Peyer's patch (tissue), 4 donors: ENCODE results near the gene MAN2C1. TPM values are rescaled to one million over a fixed set of nuclear protein-coding genes. Genes with fewer than 3 reads are reported as not detected.

Experiments used
- DNase-seq, 3 donors: peaks; one replicate each; pipeline ENCODE4 v3.0.0-alpha.2; 2017 to 2019
- H3K27ac ChIP-seq, 4 donors: fragments of 200-600 bp; sonication (generic); one replicate each; pipeline ENCODE4 v1.5.1; 2016 to 2019
- H3K27me3 ChIP-seq, 2 donors: fragments of 200-600 bp; sonication (generic); one replicate each; pipeline ENCODE4 v1.5.1; 2019
- H3K36me3 ChIP-seq, 3 donors: fragments of 200-600 bp; sonication (generic); one replicate each; pipeline ENCODE4 v1.5.1; 2016 to 2019
- H3K4me1 ChIP-seq, 4 donors: fragments of 200-600 bp; sonication (generic); one replicate each; pipeline ENCODE4 v1.5.1; 2016 to 2019
- H3K4me3 ChIP-seq, 4 donors: fragments of 200-600 bp; sonication (generic); 1 replicate in 3 of 4; 2 replicates in 1 of 4; pipeline ENCODE4 v1.5.1; 2016 to 2019; ENCODE audit warnings: mild to moderate bottlenecking in 1 of 4
- H3K9me3 ChIP-seq, 4 donors: fragments of 200-600 bp; sonication (generic); one replicate each; pipeline ENCODE4 v1.5.1; 2016 to 2019; ENCODE audit warnings: mild to moderate bottlenecking in 1 of 4
- POLR2A ChIP-seq, 2 donors: fragments of 450-650 bp; IDR thresholded peaks; one replicate each; pipeline ENCODE4 v1.5.1; 2017; ENCODE audit warnings: antibody characterized with exemption in 2 of 2, mild to moderate bottlenecking in 2 of 2, moderate library complexity in 2 of 2
- total RNA-seq, 4 donors: library from RNA; depleted of rRNA; stranded (reverse); fragments of >200 nt; gene quantifications; one replicate each; pipeline ENCODE4 v1.1.0, GENCODE V29; 2016
- TF ChIP-seq, protein P1 (sequence below), 6 experiments: fragments of 450-650 bp in 4 of 6; fragments of 200-600 bp in 2 of 6; sonication (generic) in 1 of 6; IDR thresholded peaks; one replicate each; pipeline ENCODE4 v1.5.1; 2017 to 2019; ENCODE audit warnings: antibody characterized with exemption in 6 of 6, mild to moderate bottlenecking in 3 of 6, moderate library complexity in 1 of 6

The MAN2C1 gene
- total RNA-seq, 4 donors from 2014 or later, result 268 to 777 (median 649) TPM

DNA sequence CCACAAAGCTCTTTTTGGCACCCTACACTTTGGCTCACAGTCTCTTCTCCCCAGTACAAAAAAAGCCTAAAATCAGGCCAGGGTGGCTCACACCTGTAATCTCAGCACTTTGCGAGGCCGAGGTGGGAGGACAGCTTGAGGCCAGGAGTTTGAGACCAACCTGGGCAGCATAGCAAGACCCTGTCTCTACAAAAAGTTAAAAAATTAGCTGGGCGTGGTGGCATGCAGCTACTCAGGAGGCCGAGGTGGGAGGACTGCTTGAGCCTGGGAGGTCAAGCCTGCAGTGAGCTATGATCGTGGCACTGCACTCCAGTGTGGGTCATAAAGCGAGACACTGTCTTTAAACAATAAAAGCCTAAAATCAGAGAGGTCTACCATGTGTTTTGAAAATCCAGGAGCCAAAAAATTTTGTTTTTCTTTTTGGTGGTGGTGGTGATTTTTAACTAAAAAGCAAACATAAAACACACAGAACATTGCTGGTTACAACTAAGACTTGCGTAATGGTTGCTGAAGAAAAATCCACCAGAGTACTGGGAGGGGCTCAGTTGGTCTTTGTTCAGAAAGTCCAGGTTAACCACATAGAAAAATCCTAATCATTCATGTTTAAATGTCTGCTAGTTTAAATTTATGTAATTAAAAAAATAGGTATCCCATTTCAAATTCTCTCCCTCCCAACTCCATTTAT, 1.6 kb upstream of the MAN2C1 start:
- no peak for TF ChIP-seq POLR2A (IDR thresholded peaks at IDR 0.05)
- TF ChIP-seq, protein P1, sequence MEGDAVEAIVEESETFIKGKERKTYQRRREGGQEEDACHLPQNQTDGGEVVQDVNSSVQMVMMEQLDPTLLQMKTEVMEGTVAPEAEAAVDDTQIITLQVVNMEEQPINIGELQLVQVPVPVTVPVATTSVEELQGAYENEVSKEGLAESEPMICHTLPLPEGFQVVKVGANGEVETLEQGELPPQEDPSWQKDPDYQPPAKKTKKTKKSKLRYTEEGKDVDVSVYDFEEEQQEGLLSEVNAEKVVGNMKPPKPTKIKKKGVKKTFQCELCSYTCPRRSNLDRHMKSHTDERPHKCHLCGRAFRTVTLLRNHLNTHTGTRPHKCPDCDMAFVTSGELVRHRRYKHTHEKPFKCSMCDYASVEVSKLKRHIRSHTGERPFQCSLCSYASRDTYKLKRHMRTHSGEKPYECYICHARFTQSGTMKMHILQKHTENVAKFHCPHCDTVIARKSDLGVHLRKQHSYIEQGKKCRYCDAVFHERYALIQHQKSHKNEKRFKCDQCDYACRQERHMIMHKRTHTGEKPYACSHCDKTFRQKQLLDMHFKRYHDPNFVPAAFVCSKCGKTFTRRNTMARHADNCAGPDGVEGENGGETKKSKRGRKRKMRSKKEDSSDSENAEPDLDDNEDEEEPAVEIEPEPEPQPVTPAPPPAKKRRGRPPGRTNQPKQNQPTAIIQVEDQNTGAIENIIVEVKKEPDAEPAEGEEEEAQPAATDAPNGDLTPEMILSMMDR (IDR thresholded peaks at IDR 0.05), result no peak
- Histone ChIP-seq H3K9me3 (no peaks in the 10 kb centered on the region), H3K4me3 (no peak overlapping the region), H3K27me3 (no peaks in the 10 kb centered on the region), H3K4me1 (peaks cover 0 to 20% (median 6%) of the 10 kb centered on the region in 4 donors), H3K27ac (peak overlapping the region in 2 of 4 donors; percentile 98 to 100), H3K36me3 (peaks cover 0 to 60% (median 0%) of the 10 kb centered on the region in 3 donors)
- DNase-seq, result no peak

DNA sequence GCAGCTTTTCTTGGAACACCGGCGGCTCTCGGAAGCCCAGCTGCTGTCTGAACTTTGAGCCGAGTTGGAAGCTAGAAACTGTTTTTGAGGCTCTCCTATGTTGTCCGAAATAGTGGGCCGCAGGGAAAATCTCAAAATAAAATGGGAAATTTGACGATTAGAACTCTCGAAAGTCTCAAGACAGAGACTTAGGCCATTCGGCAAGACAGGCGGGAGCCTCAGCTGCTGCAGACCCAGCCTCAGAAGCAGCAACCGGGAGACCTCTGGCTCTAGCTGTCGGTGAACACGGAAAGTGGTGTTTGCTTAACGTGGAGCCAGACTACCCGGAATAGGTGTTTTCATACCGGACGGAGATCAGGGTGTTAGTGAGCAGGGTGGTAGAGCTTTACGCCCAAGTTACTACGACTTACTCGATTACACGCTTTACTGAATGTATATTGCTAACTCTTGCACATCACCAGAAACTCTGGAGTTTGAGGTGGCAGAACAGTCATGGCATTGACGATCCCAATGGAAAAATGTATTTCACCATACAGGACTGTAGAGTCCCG, 357 bp upstream of the MAN2C1 start:
- DNase-seq, result no peak
- Histone ChIP-seq H3K27ac (peak overlapping the region; percentile 95 to 100 (median 98)), H3K4me3 (peak overlapping the region; percentile 66 to 97 (median 88)), H3K4me1 (peaks cover 0 to 20% (median 6%) of the 10 kb centered on the region in 4 donors), H3K27me3 (no peaks in the 10 kb centered on the region), H3K36me3 (peaks cover 0 to 60% (median 0%) of the 10 kb centered on the region in 3 donors), H3K9me3 (no peaks in the 10 kb centered on the region)
- TF ChIP-seq POLR2A (IDR thresholded peaks at IDR 0.05), result no peak
- TF ChIP-seq, protein P1 (IDR thresholded peaks at IDR 0.05), result peak in 1 of 6 experiments; percentile 24

DNA sequence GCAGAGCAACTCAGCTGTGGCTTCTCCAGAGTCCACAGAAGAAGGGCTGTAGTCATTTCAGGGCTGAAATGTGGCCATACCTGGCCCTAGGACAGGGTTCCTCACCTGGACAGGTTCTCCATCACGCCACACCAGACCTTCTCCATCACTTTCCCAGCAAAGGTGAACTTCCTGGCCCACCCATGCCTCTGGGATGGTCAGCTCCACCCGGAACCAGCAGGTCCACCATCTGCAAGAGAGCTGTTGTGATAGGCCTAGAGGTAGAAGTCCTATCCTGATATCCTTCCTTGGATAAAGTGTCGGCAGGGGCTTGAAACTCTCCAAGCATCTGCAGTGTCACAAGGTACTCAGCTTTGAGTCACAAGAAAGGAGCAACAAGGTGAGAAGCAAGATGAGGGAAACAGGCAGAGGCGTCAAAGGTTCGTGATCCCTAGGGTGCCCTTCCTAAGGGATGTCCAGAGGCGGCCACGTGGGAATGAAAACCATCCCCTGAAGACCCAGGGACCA, 948 bp downstream of the MAN2C1 start:
- DNase-seq, result no peak
- Histone ChIP-seq H3K9me3 (no peaks in the 10 kb centered on the region), H3K4me3 (peak overlapping the region; percentile 66 to 97 (median 88)), H3K27ac (peak overlapping the region; percentile 95 to 100 (median 98)), H3K36me3 (peaks cover 0 to 61% (median 0%) of the 10 kb centered on the region in 3 donors), H3K27me3 (no peaks in the 10 kb centered on the region), H3K4me1 (peaks cover 0 to 20% (median 6%) of the 10 kb centered on the region in 4 donors)
- no peak for TF ChIP-seq POLR2A (IDR thresholded peaks at IDR 0.05)
- TF ChIP-seq, protein P1 (IDR thresholded peaks at IDR 0.05), result no peak

DNA sequence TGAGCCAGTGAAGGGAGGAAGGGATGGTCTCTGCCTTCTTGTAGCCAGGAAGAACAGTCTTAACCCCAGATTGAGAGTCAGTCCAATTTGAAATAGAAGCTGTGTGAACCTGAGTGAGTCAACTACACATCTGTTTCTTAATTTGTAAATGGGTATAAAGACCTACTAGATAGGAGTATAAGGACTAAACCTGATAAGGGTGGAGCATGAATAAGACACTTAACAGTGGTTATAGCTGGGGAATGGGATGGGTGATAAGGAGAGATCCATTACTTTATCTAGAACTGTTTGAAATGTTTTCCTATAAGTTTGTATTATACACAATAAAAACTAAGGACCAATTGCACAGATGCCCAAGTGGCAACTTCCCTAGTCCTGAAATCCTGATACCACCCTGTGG, 1.4 kb downstream of the MAN2C1 start:
- no peak for TF ChIP-seq POLR2A (IDR thresholded peaks at IDR 0.05)
- TF ChIP-seq, protein P1 (IDR thresholded peaks at IDR 0.05), result no peak
- Histone ChIP-seq H3K27me3 (no peaks in the 10 kb centered on the region), H3K36me3 (peaks cover 0 to 61% (median 0%) of the 10 kb centered on the region in 3 donors), H3K4me3 (no peak overlapping the region), H3K4me1 (peaks cover 0 to 20% (median 6%) of the 10 kb centered on the region in 4 donors), H3K9me3 (no peaks in the 10 kb centered on the region), H3K27ac (peak overlapping the region in 1 of 4 donors; percentile 100)
- DNase-seq, result no peak

DNA sequence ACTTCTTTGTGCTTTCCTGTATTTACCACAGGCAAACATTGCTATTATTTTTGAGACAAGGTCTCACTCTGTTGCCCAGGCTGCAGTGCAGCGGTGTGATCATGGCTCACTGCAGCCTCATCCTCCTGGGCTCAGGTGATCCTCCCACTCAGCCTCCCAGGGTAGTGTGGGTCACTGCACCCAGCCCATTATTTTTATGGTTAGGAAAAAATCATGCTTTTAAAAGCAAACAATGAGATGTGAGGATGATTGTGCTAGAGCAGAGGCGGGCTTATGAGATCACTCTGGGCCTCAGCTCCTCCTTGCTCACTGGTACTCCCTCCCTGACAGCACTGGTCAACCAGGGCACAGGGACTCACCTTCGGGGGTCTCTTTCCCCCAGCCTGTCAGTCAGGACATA, 2.2 kb downstream of the MAN2C1 start:
- no peaks in the 10 kb centered on the region for H3K27me3 ChIP-seq
- H3K4me3 ChIP-seq, result no peak overlapping the region
- peaks cover 0 to 20% (median 6%) of the 10 kb centered on the region in 4 donors for H3K4me1 ChIP-seq
- no peaks in the 10 kb centered on the region for H3K9me3 ChIP-seq
- DNase-seq, result no peak
- H3K36me3 ChIP-seq, result peaks cover 0 to 61% (median 0%) of the 10 kb centered on the region in 3 donors
- no peak overlapping the region for H3K27ac ChIP-seq
- TF ChIP-seq POLR2A (IDR thresholded peaks at IDR 0.05), result no peak
- TF ChIP-seq, protein P1 (IDR thresholded peaks at IDR 0.05), result no peak
